Hepatic stellate cell (primary cell): Measurements from ENCODE around the gene PRKCD.

ENCODE experiments used
- DNase-seq: peaks from one replicate; pipeline ENCODE4 v3.0.0; 2011; ENCODE audit warnings: low spot score

PRKCD gene

DNA sequence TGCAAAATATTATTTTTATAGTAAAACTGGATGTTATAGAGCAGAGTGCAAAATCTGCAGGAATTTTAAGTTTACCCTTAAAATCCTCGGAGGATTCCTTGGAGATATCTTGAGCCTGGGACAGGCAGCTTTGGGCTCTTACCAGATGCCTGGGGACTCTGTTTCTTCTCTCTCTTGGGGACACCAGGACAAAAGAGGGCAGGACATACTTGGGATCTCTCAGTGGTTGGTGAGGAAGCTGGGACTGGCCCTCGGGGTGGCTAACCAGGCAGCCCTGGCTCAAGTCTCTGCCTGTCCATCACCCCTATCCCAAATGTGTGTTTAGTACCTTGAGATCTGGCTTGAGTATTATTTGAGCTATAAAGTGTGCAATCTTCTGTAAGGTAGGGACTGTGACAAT lies 56.2 kb downstream of the PRKCD start:
- DNase-seq = no peak

DNA sequence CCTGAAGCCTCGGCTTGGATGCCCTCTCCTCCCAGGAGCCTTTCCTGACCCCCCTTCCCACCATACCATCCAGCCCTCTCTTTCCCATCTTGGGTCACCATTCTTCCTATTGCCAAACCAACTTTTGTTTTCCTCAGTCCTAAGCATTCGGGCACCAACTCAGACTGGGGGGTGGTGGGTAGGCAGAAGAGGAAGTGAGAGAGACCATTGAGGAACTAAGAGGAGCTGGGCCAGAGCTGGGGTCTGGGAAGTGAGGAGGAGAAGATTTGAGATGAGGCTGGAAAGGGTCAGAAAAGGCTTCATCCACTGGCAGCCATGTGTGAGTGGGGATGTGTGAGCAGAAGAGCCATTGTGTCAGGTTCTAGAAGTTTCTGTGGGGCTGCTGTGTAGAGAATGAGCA lies 57.1 kb downstream of the PRKCD start:
- no peak for DNase-seq

DNA sequence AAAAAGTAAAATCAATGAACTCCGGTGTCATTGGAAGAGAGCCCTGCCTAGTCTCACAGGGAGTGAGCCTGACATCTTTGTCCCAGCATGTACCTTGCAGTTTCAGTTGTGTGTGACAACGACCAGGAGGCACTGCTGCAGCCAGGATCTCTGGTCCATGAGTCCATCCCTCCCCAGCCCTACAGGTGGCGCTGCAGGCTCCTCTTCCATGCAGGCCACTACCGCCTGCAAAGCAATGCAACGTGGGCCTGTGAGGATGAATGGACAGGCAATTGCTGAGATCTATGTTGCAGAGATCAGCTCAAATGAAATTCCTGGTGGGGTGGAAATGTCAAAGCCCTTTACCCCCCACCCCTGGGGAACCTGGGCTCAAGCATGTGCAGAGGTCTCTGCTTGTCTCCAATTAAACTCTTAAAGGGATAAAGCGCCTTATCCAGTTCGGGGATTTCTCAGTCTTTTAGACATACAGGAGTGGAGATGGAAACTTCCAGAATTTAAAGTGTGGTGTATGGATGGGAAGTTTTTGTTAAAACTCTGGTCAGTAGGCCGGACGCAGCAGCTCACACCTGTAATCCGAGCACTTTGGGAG lies 59.0 kb downstream of the PRKCD start:
- peak; percentile 92 for DNase-seq

DNA sequence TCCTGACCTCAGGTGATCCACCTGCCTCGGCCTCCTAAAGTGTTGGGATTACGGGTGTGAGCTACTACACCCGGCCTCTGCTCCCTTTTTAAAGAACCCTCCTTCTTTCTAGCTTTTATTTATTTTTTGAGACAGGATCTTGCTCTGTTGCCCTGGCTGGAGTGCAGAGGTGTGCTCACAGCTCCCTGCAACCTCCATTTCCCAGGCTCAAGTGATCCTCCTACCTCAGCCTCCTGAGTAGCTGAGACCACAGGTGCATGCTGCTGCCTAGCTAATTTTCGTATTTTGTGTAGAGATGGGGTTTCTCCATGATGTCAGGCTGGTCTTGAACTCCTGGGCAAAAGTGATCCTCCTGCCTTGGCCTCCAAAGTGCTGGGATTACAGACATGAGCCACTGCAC lies 60.3 kb downstream of the PRKCD start:
- DNase-seq = no peak

DNA sequence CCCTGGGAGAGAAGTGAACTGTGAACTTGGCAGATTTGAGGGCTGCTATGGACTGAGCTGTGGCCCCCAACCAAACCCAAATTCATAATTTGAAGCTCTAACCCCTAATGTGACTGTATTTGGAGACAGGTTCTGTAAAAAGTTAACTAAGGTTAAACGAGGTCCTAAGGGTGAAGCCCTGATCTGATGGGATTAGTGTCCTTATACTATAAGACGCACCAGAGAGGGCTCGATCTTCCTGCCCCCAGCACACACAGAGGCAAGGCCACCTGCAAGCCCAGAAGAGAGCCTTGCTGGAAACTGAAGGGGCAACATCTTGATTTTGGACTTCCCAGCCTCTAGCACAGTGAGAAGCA lies 60.8 kb downstream of the PRKCD start:
- no peak for DNase-seq

GRCh38 chr3:53222183-53222901 lies 61.3 kb downstream of the PRKCD start:
- no peak for DNase-seq

DNA sequence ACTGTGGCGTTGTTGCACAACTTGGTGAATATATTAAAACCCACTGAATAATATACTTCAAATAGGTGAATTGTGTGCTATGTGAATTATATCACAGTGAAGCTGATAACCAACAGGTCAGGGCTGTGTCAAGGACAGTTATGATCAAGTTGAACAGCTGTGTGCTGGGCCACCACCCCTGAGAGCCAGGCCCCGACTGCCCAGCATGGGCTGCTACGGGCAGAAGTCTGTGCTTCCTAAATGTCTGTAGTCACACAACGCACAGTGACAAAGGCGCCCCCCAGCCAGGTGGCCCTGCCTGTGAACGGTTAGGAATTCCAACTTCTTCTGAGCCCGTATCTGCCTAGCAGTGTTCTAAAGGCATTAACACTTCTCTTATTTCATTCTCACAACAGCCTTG lies 62.0 kb downstream of the PRKCD start:
- DNase-seq = no peak

DNA sequence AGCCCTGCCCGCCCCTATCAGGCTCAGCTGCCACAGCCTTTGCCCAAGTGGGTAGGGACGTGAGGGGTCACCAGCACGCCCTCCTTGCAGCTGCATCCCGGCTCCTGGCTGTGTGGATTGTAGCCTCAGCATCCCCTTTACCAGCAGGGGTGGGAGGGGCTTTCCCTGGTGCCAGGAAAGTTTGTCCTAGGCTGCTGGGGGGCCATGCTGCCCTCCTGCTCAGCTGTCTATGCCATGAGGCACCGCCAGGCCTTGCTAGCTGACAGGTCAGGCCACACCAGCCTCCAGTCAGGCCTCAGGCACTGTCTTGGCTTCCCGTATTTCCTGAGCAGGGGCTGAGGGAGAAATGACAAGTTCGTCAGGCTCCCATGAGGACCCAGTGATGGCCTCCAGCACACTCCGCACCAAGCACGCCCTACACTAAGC lies 62.5 kb downstream of the PRKCD start:
- no peak for DNase-seq

DNA sequence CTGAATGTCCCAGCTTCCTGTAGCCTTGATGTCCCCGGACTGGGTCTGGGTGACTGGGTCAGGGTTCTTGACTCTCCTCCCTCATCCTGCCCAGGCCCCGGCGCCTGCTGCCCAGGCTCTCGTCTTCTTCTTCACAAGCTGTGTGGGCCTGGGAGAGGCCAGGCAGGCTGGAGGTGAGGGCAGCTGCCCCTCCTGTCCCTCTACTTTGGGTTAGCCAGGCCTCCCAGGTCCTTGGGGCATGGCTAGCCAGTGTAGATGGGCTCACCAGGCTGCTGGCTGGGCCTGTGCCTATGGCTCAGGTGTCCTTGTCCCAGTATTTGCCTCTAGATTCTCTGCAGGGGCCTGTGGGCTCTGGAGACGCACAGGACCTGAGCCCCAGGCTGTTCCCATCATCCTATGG lies 63.0 kb downstream of the PRKCD start:
- no peak for DNase-seq

DNA sequence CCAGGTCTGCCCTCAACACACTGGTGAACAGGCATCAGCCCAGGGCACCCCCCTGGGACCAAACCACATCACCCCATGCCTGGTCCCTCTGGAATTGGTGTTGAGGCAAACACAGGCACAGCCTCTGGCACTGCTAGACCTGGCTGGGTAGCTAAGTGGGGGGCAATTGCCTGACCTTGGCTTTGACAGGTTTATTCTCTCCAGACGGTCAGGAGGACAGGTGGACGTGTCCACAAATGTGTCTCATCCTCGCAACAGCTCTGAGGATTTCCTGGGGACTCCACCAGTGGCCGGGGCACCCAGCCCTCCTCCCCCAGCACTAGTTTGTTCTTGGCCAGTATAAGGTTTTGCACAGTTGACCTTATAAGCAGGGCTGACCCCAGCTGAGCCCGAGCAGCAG lies 63.5 kb downstream of the PRKCD start:
- no peak for DNase-seq

GRCh38 chr3:53225181-53225580 lies 64.2 kb downstream of the PRKCD start:
- no peak for DNase-seq

GRCh38 chr3:53225651-53226050 lies 64.6 kb downstream of the PRKCD start:
- no peak for DNase-seq

- DNase-seq = no peak
These were observed 65.3 kb downstream of the PRKCD start for GRCh38 chr3:53226142-53226840.

GRCh38 chr3:53226841-53227407 lies 65.9 kb downstream of the PRKCD start:
- no peak for DNase-seq

GRCh38 chr3:53227993-53228885 lies 67.2 kb downstream of the PRKCD start:
- no peak for DNase-seq

GRCh38 chr3:53229171-53229570 lies 68.2 kb downstream of the PRKCD start:
- DNase-seq = no peak

GRCh38 chr3:53229606-53230005 lies 68.6 kb downstream of the PRKCD start:
- DNase-seq = no peak

DNA sequence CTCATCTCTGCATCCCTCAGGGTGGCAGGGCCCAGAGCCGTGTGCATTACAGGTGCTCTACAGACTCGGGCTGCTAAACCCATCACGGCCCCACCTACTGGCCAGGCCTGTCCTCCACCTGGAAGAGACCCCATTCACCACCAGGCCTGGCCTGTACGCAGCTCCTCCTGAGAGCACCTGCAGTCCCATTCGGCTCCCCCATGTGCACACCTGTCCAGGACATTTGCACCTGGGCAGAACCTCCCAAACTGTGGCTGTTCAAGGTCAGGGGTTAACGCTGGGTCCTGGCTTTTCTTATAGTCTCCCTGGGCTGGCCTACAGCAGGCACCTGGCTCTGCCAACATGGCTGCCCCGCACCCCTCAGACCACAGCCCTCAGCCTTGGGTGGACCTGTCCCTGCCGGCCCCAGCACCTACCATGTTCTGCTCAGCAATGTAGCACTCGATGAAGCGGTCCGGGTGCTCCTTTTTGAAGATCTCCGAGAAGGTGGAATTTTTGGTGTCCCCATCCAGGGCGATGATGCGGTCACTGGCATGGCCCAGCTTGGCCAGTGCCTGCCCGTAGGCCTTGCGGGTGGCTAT lies 69.1 kb downstream of the PRKCD start:
- no peak for DNase-seq

- no peak for DNase-seq
These were observed 69.8 kb downstream of the PRKCD start for GRCh38 chr3:53230789-53231188.

DNA sequence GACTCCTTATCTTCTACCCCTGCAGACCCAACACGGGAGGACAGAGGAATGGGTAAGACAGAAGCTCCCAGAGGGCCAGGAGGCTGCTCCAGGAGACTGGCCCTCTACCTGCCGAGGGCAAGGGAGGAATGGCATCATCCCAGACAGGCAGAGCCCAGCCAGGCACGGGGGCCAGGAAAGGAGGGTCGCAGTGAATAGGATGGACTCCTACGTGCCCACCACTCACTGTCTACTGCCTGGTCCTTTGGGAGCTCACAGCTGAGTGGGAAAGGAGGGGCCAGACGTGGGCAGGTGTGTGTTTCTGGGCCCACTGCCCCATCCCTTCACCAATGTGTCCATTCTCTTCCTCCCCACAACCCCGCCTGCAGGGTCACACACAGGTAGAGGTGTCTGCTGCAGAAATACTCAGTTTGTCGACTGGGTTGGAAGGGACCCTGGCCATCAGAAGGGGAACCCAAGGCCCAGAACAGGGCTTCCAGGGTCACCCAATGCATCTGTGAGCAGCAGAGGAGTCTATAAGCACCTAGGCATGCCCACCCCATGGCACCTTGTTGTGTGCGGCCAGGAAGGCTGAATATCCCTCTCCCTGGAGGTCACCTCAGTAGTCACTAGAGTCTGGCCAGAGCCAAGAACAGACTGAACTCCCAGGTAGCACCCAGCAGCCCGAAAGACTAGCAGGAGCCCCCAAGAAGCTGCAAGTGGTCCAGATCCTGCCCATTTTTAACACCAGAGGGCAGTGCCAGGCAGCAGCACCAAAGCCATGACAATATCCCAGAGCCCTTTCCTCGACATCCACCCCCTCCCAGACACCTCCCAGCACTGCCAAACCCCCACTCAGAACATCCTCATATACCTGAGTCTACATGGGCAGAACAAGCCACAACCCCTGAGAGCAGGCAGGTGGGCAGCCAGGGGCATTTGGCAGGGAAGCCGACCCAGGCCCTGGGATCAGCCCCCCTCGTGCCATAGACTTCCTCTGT lies 70.8 kb downstream of the PRKCD start:
- DNase-seq = no peak
